GM18517 (cell line): ENCODE results near the gene BTBD3.
A peak's percentile ranks its signal among the peaks of the same experiment; 100 is the strongest.

Source experiments
- ATAC-seq: cut with Tn5 transposase; IDR thresholded peaks from one replicate; pipeline ENCODE4 v1.9.1; 2021; ENCODE audit warnings: mild to moderate bottlenecking, moderate library complexity; ENCODE audit not compliant: unreplicated experiment

Gene BTBD3

DNA sequence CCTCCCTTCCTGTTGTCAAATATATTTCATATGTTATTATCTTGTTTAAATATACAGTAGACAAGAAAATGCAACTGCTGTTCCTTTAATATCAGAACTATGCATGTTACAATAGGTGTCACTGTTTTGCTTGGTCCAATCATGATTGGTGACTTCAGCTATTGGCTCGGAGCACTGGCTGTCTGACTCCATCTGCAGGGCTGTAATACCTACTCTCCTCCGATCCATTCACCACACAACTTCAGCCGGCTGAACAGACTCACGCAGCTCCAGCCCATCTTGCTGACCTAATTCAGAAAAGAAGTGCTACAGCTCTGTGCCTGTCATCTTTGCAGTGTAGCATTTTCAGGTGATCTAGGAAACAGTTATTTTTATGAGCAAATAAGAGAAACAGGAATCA is at the start of gene BTBD3:
BTBD3 (plus strand) TSS at position 231 of the 400 bp plus-strand sequence. CDS start 383 bp downstream, outside the sequence.
- peak; percentile 81 for ATAC-seq

DNA sequence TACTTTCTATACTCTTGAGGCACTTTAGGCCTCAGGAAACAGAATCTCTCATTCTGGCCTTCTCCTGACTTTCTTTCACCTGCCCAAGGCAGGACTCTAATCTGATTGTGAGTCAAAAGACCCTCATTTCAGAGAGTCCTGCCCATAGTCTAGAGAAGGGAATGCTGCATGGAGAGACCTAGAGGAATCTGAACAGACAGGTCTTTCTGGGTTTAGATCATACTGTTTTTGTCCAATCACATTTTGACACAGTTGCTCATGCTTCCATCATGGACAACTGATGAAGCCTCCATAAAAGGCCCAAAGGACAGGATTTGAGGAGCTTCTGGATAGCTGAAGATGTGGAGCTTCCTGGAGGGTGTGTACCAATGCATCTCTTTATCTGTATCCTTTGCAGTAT is 48.1 kb upstream of the BTBD3 start:
- no peak for ATAC-seq

DNA sequence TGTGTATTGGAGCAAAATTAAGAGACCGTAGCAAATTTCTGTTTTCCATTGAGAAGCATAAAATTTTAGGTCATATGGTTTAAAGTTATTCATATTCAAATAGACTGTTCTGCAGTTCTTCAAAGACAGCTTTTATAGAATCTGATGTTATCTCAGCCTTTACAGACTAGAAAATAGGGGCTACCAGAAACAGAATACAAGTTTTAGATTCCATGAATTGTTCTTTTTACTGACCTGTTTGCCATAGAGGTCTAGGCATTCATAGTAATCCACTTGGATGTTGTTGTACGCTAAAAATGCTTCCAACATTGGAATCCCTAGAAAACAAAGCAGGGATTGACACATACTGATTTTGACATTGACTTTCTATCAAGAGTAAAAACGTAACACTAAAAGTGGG is 47.3 kb upstream of the BTBD3 start:
- no peak for ATAC-seq

DNA sequence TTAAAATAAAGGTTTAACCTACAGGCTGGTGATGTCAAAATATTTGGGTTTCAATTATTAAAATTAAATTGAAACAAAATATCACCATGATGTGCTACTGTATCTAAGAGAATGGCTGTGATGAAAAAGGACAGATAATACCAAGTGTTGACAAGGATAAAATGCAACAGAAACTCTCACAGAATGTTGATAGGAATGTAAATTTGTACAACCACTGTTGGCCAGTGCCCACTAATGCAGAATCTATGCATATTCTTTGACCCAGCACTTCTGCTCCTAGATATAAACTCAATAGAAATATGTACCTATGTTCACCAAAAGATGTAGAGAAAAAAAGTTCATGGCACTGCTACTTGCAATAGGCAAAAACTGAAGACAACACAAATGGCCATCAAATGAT is 41.1 kb upstream of the BTBD3 start:
- no peak for ATAC-seq

DNA sequence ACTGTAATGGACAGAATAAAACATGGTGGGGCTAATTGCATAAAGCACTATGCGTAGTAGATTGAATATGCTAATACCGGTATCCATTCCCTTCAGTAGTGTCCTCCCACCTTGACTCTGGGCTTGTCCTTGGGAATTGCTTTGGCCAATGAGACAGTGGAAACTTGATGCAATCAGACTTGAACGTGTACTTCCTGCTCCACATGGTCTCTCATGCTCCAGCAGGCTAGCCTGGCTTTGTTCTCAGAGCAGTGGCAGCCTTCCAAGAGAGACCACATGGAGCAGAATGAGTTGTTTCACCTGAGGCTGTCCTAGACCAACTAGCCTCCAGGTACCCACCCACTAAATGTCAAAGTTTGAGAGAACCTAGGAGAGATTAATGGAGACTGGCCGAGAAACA is 37.0 kb upstream of the BTBD3 start:
- ATAC-seq = no peak

DNA sequence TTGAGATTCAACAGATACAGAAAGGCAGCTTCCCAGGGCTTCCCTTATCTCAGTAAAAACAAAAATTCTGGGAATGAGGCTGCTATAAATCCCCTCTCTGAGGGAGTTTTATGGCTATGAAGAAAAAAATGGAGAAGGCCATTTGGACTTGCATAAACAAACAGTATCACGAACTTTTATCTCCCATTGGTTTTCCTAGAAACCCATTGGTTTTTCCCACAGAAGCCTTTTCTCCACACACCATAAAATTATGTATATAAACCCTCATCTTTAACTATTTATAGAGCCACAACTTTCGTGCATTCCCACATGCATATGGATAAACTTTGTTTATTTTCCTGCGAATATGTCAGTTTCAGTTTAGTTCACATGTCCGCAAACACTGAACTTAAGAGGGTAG is 36.2 kb upstream of the BTBD3 start:
- ATAC-seq = no peak

DNA sequence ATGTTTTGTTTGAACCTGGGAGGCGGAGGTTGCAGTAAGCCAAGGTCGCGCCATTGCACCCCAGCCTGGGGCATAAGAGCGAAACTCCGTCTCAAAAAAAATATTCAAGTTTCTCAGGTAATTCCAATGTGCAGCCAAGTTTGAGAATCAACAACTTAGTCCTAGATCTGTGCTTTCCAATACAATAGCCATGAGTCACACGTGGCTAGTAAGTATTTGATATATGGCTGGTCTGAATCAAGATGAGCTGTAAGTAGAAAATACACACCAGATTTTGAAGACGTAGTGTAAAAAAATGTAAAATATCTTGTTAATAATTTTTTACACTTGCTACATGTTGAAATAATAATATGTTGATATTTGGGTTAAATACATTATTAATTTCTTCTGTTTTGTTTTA is 35.0 kb upstream of the BTBD3 start:
- no peak for ATAC-seq

DNA sequence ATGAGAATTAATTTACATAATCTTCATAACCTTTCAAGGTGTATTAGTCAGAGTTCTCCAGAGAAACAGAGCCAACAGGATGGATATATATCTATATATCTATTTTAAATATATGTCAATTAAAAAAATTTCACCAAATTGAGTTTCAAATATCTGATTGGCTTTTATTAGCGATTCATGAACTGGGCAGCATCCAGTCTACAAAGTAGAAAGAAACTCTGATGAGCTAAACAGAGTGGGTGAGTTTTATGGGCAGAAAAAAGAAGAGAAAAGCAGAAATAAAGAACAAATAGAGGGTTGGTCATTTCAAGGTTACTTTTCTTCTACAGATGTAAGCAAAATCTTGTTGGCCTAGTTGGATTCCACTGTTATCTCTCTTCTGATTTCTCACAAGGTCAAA is 29.0 kb upstream of the BTBD3 start:
- ATAC-seq = no peak

DNA sequence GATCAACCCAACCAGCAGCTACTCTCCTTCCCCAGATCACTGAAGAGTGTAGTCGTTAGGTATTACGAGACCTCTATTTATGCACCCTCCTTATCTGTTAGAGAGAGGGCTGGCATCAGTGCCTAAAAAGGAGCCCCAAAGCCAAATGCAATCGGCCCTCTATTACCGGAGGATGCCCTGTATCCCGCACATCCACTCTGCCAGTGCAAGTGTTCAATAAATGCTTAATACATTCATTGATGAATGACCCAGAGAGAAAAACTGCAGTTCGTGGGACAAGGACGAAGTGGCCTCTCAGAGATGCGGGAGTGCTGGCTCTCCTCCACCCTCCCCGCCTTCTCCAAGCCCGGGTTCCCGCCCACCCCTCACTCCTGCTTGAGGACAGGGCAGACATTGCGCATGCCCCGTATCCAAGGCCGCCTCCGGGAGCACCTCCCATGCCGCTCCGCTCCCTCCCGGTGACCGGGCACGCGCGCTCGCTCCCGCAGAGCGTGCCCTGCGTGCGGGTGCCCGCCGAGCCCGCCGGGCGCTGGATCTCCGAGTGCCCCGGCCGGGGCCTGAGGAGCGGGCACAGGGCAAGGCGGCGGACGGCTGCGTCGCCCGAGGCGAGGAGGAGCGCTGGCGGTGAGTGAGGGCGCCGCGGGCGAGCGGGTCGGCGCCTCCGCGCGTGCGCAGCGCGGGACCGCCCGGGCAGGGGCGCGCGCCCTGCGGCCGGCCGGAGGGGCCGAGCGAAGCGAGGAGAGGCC is 27.2 kb upstream of the BTBD3 start:
- no peak for ATAC-seq

DNA sequence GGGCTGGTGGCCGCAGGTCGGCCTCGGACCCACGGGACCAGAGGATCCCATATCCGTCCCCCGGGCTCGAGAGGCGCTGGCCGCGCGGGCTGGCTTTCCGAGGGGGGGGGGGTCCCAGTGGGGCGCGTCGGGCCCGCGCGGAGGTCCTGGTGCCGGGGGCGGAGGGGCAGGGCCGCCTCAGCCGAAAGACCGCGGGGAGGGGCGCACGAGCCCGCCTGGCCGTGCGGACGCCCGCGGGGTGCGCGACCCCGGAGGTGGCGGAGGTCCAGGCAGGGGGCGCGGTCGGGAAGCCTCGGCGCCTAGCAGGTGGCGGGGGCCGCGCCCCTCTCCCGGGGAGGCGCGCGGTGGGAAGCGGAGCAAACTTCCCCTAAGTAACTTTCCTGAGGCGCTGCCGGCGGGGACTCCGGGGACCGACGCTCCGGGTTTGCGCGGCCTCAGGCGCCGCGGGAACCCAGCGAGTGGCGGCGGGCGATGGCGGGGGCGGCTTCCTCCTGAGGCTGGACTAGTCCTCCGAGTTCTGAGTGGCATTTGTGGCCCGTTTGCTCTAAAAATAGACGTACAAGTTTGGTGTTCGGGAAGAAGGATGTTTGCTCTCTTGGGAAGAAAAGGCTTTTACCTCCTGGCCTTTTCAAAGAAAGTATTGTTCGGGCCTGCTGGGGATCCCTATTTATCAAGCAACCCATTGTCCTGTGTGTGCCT is 26.5 kb upstream of the BTBD3 start:
- ATAC-seq = no peak

DNA sequence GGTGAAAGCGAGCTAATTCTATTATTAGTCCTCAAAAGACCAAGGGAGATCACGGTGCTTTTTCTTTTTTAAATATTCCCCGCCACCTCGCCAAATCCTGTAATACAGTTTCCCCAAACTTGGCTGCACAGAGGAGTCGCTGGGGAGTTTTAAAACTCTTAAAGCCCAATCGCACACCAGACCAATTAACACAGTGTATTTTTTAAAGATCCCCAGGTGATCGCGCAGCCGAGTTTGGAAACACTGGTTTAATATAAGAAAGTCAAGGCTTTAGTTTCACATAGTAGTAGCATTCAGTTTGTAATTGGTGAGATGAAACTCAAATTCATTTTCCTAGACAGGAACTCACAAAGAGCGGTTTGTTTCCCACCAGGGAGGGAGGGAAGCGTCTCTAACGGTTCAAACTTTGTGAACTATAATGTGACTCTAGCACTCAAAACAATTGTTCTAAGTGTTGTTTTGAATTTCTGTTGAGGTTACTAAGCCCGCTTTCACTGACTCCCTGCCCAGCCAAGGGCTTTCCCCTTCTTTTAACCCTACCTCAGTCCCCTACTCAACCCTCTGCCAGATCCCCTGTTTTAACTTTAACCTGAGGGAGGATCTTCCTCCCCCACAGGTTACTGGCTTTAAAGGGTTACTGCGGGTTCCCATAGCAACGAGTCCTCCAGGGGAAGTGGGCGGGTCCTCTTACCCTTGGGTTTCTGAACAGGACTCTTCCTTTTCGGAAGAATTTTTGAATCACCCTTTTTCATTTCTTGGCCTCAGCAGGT is 25.7 kb upstream of the BTBD3 start:
- ATAC-seq = peak; percentile 63

DNA sequence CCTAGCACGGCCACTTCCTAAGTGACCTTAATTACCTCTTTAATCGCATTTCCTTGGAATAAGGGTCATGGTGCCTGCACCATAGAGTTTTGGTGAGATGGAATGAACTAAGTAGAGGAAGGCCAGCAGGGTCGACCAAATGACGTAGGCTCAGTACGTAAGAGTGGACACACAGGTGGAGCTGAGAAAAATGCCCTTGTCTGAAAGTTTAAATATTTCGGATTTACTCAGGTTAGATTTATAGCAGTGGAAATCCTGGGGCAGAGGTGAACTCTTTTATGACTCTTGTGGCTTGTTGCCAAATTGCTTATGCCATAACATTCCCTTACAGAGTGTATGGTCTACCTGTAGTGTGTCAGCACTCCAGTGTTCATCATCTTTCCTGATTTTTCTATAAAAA is 23.6 kb upstream of the BTBD3 start:
- no peak for ATAC-seq

DNA sequence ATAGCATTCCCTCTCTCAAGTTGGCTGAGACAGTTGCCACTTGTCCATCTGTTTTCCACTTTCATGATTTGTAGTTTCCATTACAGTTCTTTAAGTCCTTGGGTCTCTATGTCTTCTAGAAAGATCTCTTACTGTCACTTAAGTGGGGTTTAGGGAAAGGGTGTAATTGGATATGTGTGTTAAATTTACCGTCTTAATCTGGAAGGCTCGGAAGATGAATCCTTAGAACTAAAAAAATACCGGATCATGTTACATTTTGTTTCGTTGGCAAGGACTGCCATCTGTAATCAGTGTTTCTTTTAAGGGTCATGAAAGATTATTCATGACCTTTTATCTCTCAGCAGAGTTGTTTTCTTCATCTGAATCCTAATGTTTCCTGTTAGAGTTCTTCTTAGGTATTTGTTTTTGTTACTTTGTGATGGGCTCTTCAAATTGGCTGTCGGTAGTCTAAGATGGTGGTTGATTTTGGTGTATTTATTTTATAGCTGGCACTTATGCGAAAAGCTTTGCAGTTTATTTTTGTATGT is 21.8 kb upstream of the BTBD3 start:
- no peak for ATAC-seq

DNA sequence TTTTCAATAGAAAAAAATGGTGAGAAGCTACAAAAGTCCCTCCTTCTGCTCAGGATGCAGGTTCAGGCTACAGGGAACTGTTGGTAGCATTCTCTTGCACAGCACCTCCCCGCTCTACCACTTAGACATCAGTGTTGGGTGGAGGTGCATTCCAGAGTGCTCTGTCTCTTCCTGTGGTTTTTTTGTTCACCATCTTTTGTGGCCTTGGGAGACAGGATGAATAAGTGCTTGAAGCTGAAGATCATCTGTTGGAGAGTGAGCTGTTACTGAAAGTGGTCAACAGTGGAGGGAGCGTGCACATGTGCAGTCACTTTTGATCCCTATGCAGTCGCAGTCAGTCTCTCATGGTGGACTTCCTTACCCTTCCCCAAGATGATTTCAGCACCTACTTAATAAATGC is 16.6 kb upstream of the BTBD3 start:
- no peak for ATAC-seq

DNA sequence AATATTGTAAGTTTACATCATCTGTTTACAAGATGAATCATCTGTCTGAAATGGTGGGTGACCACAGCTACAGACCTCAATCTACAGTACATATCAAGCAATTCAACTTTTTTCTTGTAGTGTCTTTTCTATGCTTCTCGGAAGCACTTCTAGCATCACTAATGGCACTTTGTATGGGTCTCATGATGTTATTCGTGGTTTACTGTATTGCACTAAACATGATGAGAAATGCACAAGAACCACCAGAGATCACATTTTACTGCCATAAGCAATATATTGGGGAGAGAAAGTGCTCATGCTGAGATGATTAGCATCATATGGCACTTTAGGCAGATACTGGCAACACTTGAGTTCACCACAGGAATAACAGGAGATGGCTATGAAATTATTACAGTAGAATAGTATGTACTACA is 15.4 kb upstream of the BTBD3 start:
- no peak for ATAC-seq

DNA sequence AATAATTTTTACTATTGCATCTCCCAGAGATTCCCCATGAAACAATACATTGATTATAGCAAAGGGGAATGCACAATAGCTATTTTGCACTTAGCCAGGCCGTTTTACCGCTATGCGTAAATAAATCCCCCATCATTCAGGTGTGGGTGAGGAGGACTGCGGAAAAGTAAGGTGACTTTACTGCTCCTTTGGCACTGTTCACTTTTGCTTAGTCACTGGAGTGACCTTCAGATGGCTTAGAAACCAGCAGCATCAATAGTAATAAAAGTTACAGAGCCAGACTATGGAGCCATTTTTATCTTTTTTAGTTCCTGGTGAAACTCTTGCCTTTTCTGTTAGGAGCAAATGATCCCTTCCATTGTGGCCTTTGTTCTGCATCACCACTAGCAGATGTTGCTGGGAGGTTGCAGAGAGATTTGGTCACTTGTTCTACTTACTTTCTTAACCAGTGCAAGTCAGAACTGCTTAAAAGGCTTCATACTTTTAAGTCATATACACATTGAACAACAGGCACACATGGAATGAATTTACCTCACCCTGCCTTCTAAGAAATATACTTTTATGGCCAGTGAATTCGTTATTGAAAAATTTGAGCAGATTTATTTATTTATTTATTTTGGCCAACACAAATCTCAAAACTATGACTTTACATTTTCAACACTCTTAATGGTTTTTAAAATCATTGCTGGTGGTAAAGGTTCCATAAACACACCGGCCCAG is 12.1 kb upstream of the BTBD3 start:
- no peak for ATAC-seq

DNA sequence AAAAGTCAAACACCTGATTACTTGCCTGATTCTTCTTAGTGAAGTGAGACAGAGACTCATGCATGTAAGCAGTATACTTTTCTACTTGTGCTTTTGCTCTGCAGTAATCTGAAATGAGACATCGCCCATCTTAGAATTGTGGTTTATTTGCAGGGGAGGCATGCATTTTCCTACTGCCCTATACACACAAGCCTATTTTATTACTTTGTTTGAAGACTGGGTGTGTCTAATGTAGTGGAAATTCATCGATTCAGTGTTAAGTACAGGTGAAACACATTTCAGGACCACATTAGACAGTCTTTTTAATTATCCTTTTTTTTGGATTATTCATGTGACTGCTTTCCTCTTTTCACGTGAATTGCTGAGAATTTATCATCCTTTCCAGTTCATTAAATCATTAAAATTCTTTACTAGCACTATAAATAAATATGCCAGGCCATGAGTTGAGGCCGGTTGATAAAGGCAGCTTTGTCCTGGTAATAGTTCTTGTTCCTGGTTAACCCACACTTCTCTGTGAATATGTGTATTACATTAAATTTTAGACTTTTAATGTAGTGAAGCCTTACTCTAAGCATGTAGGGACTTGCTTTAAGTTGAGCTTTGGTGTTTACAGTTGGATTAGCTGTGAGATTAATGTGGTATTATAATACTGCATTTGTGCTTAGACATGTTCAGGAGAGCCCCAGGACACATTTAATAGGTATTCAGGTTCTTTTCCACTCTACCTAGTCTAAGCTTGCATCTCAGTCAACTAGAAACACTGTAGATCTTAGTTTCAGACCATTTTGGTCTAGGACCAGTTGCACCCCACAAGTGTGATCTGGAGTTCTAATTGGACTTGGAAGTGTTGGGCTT is 10.8 kb upstream of the BTBD3 start:
- no peak for ATAC-seq

DNA sequence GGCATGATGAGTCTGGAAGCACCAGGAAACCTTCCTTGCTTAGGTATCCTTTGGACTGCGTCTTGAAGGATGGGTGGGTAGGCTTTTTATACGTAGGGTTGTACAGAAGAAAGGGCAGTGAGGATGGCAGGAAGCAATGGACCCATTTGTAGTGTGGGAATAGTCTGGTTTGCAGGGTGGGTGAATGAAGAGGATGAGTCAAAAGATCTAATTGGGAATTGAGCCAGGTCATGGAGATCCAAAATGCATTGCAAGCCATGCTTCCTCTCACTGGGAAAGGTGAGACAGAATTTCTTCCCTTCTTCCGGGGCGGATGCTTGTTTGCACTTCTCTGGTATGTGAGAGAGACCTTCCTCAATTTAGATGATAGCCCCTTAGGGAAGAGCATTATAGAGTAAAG is 10.1 kb upstream of the BTBD3 start:
- ATAC-seq = no peak

DNA sequence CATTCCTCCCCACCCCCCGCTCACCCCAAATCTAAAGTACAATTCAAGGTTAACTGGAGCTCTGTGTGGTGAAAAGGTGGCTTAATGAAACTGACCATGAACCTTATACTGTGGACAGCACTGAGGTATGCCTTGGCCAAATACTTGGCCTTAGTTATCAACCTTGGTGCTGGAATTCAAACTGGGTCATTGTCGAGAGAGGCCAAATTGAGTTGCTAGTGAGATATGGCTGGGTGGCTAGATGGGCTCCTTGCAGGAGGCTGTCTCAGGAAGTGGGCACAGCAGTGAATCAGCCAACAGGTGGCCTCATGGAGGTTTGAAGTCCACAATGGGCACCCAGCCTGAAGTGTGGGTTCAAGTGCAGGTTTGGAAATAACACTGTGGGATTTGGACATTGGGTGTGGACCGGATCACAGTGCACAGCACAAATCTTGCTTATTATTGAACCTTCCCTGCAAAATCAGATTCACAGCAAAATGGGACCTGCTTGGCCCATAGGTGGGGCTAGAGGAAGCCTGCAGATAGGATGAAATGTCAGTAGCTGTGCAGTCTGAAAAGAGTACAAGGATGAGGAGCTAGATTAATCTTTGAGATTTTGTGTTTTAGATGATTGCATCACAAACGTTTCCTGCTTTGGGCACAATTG is 5.6 kb upstream of the BTBD3 start:
- ATAC-seq = no peak
